NCI-H1436 treated with DMSO at 0.1 percent for 48 hours (cell line): ENCODE data around the gene PC.

Experiments used
- DNase-seq: peaks from one replicate; lab custom pipeline; 2025; lab: John Stamatoyannopoulos, UW

Gene PC

DNA sequence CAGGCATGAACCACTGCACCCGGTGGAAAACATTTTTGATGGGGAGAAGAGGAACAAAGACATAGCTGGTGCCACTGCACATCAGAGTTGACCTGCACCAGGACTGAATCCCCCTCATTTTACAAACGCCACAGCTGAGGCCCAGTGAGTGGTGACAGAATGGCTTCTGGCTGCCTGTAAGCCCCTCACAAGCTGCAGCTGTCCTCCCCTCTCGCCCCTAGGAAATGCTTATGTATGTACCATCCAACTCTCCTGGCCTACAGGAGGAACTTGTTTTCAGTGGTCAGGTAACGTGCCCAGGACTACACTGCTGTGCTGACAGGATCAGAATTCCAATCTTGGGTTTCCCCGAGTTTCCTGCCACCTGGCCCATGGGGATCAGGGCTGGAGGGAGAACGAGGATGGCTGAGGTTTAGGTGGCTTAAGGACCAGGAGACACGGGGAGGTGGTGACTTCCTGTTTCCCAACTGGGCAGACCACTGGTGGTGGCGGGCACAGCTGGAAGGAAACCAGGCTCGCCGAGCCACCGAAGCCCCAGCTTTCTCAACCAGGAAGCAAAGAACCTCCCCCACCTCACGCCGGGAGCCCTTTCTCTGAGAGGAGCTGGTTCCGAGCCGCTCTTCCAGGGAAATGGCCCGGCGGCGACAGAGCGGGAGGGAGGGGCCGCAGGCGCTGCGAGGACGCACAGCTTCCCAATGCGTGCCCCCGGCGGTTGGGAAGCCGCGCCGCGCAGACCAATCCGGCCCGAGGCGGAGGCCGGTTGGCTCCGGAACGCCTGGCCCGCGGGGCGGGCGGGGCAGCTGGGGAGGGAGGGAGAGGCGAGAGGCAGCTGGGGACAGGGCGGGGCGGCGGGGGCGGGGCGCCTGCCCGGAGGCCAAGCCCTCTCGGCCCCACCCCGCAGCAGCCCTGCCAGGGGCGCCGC is 102.3 kb downstream of the PC start:
- DNase-seq: peak; percentile 44

DNA sequence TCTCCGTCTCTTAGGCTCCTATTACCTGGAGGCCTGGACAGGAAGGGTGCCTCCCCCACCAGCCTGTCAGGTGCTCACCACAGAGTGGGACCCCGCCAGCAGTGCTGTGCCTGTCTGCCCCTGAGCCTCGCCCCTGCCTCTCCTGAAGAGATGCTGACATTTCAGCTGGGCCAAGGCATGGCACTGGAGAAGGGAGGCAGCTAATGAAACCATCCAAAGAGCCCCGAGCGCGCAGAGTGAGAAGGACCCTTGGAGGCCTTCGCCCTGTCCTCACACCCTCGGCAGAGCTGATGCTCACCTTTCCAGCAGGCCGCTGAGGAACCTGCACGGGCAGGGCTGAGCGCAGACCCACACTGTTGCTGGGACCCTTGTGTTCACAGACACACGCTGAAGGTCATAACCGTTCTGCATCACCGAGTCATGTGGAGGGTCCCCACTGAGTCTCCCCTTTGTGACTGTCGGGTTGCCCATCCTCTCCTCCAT is 103.4 kb downstream of the PC start:
- DNase-seq: no peak

DNA sequence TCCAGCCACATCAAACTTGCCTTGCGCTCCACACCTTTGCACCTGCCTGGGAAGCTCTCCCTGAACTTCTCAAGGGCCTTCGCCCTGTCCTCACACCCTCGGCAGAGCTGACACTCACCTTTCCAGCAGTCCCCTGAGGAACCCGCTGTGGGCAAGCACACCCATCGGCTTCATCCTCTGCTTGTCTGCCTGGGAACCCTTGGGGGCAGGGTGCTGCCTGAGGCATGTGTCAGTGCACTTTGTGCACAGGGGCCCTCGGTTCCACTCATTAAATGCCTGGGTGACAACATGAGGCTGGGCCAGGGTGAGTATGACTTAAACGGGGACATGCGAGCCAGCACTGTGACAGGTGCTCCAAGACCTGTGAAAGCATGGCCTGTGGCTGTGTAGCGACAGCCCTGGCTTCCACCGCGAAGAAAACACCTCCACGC is 103.9 kb downstream of the PC start:
- DNase-seq: no peak

DNA sequence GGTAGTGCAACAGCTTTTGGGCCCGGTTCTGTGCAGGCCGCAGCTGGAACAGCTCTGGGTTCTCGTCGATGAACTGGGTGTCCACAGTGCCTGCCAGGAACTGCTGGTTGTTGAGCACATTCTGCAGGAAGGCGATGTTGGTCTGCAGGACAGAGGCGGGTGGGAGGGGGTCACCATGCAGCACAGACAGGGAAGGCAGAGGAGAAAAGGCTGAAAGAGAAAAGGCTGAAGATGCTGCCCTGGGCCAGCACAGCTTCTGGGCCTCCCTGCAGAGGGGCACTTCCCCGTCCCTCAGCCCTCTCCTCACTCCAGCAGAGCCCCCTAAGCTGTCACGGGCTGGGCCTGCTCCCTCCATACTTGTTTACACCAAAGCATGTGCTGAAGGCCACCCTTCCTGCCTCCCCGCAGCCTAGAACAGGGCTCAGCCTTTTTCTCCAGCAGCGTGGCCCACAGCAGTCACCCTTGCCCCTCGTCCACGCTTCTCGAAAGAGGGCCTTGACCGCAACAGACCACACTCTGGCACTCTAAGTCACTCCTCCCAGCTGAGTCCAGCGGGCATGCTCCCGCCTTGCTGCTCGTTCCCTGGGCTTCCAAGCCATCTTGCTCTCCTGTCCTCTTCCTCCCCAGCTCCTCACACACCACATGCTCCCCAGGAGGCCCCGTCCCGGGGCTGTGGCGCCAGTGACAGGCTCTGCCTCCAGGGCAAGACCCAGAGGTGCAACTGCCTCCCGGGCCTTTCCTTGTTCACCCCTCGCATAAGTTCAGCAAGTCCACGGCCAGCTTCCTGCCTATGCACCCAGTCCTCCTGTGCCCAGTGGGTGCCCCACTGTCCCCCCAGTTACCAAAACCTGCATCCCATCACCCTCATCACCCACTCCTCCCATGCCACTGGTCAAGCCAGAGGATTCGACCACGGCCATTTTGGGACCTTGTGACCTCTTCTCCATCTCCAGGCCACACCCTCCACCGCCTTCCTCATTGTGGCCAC is 104.6 kb downstream of the PC start:
- DNase-seq: no peak

DNA sequence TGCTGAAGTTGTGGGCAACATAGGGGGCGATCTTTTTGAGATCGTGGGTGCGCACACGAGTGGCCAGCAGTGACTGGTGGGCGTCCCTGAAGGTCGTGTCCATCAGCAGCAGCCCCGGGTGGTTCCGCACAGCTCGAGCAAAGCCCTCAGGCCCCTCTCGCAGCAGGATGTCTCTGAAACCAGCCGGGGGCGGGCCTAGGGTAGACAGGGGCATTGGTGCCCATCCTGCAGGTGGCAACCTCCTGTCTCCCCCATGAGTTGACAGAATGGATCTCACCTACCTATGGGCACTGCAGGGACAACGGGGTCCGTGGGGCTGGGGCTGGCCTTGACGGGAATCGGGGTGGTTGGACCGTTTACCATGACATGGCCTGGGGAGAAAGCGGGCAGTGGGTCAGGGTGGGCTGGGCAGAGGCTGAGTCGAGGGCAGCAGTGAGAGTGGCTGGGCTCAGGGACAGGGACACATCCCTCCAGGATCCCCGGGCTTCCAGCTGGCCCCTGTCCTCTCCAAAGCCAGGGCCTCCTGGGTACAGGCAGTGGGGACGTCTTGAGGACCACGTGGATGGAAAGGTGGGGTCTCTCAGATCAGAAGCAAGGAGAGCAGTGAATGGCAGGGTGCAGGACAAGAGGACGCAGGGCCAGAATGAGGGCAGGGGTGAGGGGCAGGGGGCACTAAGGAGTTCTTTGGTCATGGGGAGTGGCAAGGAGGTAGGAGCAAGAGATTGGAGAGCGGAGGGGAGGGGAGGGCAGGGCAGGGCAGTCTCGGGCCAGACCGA is 105.5 kb downstream of the PC start:
- no peak for DNase-seq

DNA sequence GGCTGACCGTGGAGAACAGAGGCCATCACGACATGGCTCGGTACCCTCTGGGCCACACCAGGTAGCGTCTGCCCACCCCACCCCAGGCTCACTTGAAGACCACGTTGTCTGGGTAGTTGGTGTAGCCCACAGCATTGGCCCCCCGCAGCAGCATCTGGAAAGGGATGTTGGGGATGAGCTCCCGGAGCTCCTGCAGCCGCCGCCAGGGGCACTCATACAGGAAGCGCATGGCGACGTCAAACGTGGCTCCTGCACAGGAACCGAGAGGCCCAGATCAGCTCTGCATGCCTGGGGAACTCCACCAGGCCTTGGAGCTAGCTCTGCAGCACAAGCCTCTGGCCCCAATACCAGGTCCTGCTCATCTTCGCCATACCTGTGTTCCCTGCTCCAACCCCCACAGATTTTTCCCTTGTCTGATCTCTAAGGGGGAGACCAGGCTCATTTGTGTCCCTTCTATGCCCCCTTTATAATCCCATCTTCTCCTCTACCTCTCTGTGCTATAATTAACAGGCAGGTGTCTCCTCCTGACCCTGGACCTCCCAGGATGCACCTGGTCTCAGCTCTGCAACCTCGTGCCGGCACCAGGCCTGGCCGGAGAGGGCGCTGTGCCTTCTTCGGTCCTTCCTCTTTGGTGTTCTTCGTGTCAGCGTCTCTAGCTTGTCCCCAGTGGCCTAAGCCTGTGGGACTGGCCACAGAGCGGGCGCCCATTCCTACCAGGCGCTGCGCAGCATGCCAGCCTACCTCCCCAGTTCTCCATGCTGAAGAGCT is 106.3 kb downstream of the PC start:
- no peak for DNase-seq

DNA sequence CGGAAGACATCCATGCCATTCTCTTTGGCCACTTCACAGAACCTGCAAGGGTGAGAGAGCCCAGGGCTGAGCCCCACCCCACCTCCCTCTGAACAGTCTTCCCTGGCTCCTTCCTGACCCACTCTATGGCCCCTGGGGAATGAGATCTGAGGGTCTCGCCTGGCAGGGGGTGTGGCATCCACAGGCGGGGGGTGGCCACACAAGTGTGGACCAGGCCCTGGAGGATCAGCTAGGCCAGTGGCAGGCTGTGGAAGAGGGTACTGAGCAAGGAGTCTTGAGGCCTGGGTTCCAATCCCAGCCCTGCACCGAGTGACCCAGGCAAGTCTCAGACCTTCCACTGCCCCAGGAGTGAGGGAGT is 107.0 kb downstream of the PC start:
- no peak for DNase-seq

DNA sequence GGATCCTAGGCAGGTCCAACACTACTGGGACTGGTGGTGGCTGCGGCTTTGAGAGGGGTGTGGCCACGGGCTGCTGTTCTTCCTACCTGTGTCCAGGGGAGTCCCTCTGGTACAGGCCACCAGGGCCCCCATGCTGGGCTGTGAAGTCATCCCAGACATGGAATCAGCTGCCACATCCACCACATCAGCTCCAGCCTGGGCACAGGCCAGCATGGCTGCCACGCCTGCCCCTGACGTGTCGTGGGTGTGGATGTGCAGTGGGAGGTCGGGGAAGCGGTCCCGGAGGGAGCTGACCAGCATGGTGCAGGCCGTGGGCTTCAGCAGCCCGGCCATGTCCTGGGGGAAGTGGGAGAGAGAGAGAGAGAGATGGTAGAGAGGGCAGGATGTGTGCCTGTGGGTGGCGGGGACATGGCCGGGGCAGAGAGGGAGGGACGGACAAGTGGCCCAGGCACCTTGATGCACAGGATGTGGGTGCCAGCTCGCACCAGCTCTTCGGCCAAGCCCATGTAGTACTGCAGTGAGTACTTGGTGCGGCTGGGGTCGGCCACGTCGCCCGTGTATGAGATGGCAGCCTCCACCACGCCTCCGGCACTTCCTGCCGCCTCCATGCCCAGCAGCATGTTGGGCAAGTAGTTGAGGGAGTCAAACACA is 107.5 kb downstream of the PC start:
- no peak for DNase-seq

DNA sequence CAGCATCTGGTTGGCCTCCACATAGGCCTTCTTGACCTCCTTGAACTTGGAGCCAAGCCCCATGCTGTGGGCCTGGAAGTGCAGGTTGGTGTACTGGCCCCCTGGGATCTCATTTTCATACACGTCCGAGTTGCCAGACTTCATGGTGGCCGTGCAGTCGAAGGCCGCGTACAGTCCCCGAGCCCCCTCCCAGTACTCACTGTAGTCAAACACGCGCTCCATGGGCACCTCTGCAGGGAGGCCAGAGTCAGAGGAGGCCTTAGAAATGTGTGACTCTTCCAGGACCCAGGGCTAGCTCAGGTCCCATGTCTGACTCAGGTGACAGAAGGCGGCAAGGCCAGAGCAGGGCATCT is 108.0 kb downstream of the PC start:
- DNase-seq: no peak

DNA sequence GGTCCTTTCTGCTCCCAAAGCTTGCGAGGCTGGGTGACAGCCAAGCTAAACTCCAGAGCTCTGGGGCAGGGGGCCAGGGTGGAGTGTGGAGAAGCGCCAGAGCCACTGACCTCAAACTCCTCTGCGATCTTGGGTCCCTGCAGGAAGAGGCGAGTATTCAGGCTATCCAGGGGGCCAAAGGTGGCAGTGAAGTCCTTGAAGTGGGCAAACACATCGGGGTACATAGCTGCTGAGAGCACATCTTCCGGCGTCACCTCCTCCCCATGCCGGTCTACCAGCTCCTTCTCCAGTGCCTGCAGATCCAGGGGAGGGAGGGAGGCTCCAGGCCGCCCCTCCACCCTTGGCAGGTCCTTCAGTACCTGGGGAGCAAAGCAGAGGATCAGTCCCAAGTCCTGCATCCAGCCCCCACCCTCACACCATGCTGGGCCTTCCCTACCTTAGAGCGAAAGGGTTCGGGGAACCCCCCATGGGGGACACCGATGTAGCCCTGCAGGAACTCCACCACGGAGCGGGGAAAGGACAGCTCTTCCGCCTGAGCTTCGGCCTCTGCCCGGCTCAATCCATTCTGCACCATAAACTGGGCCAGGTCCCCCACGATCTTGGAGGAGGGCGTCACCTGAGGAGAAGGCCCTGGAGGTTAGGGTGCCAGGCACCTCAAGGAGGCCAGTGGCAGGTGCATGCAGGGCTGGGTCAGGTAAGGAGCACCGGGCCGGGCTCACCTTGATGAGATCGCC is 108.5 kb downstream of the PC start:
- no peak for DNase-seq

DNA sequence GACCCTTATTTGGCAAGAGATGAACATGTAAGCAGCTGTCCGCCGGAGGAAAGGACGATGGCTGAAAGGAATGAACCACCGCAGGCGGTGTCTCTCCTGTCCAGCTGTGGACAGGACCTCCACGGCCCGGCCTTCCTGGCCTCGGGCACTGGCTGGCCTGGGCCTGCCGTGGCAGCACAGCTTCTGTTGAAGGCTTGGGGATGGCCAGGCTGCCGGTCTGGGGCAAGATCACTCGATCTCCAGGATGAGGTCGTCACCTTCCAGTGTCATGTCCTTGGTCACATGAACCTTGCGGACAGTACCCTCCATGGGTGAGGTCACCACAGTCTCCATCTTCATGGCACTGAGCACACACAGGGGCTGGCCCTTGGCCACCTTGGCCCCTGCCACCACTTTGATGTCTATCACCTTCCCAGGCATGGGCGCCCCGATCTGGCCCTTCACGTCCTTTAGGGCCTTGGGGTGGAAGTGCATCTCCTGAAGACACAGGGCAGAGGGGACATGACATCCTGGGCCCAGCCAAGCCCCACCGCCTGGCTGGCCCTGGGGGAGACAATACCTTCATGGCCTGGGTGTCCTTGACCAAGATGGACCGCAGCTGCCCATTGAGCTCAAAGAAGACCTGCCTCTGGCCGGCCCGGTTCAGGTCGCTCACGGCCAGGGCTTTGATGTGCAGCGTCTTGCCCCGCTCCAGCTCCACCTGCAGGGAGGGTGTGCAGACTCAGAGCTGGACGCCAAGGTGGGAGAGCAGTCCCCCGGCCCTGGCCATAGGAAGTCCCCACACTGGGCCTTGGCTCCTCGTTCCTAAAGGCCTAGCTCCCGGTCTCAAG is 109.3 kb downstream of the PC start:
- no peak for DNase-seq

DNA sequence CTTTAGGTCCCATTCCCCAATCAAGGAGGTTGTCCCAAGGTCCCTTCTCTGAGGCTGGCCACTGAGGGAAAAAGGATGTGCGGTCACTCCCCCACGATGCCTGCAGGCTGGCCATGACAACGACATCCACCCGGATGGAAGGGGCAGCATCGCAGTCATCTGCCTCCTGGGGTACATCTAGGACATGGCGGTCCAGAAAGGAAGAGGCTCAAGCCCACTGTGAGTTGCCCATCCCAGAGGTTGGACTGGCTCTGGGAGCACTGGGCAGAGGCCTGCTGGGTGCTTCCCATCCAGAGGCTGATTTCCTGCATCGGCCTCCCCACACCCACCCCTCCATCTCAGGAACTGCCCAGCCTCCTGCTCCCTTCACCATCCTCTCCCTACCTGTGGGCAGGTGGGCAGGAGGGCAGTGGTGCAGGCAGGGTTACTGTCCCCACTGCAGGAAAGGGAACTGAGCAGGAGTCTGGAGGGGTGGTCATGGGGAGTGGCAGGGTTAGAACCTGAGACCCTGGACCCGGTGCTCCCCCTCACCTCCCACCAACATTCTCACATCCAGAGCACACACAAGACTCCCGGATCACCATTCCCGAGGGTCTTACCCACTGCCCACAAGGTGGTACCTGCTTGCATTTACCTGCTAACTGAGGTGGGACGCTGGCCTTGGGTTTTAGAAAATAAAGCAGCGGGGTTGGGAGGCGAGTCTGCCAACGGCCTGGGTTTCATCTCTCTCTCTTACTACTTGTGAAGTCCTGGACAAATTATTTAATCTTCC is 110.5 kb downstream of the PC start:
- DNase-seq: no peak

DNA sequence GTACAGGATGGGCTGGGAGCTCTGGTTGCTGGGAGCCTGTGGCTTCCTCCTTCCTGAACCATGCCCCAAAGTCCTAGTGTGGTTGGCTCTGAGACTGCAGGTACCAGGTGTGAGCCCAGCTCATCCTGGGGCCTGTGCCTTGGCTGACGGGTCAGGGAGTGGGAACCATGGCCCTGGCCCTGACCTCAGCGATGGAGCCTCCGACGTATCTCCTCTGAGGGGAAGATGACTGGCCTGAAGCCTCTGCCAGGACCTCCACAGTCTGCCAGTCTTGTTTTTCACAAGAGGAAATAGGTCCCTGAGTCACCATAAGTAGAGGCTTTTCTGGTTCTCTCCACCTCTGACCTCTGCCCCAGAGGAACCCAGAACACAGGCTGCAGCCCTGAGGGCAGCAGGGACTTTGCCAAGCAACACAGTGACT is 111.5 kb downstream of the PC start:
- DNase-seq: no peak

DNA sequence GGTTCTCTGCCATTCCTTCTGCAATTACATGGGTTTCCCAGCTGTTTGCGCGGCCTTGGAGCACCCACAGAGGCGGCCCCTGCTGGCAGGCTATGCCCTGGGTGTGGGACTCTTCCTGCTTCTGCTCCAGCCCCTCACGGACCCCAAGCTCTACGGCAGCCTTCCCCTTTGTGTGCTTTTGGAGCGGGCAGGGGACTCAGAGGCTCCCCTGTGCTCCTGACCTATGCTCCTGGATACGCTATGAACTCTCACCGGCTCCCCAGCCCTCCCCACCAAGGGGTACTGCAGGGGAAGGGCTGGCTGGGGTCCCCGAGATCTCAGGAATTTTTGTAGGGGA is 112.3 kb downstream of the PC start:
- no peak for DNase-seq

DNA sequence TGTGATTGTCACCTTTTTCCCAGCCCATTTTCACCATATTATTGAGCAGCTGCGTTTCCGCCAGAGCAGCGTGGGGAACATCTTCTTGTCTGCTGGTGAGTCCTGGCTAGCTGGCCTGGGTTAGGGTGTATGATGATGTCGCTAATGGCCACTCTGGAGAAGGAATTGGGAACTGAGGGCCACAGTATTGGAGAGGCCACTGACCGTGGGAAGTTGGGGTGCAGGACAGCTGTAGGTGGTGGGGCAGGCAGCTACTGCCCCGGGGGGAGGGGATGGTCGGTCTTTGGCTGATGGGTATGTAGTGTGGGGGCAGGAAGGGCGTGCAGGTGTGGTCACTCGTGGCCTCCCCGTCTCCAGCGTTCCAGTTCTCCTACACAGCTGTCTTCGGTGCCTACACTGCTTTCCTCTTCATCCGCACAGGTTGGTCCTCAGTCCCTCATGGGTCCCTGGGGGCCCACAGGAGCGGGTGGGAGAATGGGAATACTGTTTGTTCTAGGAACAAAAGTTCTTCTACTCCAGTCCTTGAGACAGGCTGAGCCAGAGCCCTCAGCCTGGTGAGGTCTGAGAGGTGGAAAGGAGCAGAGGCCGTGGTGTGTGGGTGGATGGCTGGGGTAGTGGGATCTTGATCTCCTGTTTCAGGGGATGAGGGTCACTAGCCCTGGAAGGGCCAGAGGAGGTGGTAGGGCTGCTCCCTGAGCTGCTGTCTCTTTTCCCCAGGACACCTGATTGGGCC is 112.9 kb downstream of the PC start:
- DNase-seq: no peak

DNA sequence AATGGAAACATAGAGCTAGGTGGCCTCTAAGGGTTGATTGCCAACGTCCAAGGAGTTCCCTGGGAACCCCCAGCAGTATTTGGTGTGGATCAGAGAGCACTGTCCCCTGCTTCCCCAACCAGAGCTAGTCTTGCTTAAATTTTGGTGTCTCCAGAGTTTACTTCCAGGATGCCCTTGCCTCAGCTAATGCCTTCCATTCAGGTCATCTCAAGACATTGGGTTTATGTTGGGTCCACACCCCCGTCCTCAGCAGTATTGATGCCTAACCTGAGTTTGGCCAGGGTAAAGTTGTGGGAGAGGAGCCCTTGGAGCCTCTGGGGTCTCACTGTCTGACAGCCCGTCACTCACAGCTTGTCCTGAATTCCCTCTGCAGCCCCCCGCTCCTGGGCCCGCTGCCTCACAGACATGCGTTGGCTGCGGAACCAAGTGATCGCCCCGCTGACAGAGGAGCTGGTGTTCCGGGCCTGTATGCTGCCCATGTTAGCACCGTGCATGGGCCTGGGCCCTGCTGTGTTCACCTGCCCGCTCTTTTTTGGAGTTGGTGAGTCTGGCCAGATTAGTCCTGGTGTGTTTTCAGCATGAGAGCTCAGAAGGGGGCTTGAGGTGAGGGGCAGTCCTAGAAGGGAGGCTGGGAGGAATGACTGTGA is 113.6 kb downstream of the PC start:
- DNase-seq: no peak

DNA sequence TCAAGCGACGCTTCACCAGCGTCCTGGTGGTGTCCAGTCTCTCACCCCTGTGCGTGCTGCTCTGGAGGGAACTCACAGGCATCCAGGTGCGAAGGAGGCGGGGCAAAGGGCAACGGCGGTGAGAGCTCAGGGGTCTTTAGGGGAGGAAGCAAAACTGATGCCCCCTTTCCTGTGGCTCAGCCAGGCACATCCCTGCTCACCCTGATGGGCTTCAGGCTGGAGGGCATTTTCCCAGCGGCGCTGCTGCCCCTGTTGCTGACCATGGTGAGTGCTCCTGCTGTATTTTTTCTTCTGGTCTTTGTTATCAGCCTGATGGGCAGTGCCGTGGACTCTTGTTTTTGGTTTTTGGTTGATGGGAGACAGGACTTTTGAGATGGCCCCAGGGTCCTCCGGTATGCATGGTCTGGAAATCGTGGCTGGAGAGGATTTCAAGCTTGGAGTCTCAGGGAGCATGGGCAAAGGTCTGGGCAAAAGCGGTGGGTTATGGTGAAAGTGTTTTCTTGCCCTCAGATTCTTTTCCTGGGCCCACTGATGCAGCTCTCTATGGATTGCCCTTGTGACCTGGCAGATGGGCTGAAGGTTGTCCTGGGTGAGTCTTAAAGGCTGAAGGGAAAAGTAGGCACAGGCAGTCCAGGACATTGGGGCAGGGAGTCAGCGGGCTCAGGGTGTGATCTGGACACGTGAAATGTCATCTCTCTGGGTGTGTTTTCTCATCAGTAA is 114.2 kb downstream of the PC start:
- no peak for DNase-seq
